HG03025 (cell line): Measurements from ENCODE around the gene GMEB1.
"Not testable (repeated sequence)": the region's sequence is repeated elsewhere in the genome, so short reads cannot be mapped to it uniquely, and the experiment has no call there.

Experiments used
- ATAC-seq: cut with Tn5 transposase; IDR thresholded peaks from one replicate; pipeline ENCODE4 v1.9.1; 2021; ENCODE audit warnings: mild to moderate bottlenecking, moderate library complexity; ENCODE audit not compliant: unreplicated experiment, low FRiP score

Gene GMEB1, protein sequence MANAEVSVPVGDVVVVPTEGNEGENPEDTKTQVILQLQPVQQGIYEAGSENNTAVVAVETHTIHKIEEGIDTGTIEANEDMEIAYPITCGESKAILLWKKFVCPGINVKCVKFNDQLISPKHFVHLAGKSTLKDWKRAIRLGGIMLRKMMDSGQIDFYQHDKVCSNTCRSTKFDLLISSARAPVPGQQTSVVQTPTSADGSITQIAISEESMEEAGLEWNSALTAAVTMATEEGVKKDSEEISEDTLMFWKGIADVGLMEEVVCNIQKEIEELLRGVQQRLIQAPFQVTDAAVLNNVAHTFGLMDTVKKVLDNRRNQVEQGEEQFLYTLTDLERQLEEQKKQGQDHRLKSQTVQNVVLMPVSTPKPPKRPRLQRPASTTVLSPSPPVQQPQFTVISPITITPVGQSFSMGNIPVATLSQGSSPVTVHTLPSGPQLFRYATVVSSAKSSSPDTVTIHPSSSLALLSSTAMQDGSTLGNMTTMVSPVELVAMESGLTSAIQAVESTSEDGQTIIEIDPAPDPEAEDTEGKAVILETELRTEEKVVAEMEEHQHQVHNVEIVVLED

DNA sequence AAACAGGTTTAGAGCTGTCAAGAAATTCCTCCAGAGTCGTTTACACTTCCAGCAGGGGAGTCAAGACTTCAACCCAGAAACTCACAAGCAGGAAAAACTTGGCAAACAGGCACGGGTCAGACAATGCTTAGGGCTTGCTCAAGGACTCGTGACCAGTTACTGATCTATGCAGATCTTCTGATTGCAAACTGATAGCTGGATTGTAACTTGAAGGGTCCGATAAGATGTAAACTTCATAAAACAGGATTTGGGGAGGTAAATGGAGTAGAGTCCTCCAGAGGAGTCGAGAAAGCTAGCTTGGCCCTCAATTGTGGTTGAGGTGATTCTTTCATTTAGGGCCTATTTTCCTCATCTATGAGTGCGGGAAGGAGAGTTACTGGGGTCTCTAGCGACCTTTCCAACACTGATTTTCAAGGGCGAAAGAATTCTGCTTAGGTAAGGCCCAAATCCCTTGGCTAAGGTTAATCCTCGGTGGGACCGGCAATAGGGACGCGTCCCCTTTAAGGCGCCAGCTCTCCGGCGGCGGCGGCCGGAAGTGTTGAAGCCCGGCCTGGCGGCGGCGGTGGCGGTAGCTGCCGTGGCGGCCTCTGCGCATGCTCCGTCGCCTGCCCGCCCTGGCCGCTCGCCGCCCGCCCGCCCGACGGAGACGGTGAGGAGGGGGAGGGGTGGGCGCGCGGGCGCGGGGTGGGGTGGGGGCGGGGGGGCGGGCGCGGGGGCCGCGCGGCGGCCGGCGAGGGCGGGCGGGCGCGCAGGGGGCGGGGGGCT, at the start of gene GMEB1:
Gene GMEB1 (plus strand): TSS at position 594 of the 765 bp plus-strand sequence. CDS start 14,829 bp downstream, outside the sequence.
- ATAC-seq = peak; percentile 69

DNA sequence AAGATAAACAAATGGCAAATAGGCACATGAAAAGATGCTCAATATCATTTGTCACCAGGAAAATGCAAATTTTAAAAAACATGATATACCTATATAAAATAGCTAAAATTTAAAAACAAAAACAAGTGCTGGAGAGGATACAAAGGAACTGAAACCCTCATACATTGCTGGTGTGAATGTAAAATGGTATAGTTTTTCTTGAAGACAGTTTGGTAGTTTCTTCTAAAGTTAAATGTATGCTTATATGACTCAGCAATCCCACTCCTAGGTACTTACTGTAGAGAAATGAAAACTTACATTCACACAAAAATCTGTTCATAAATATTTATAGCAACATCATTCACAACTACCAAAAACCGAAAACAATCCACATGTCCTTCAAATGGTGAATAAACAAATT, 36.9 kb upstream of the GMEB1 start:
- ATAC-seq = no peak

- ATAC-seq = no peak
These were observed 36.0 kb upstream of the GMEB1 start for GRCh38 chr1:28632560-28632959.

DNA sequence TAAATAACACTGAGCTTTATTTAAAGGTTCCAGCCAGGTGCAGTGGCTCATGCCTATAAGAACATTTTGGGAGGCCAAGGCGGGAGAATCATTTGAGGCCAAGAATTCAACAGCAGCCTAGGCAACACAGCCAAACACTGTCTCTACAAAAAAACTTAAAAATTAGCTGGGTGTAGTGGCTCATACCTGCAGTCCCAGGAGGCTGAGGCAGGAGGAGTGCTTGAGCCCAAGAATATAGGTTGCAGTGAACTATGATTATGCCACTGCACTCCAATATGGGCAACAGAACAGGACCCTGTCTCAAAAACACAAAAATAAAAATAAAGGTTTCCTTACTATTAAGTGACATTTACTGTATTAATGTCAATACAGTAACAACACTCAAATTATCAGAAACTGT, 27.8 kb upstream of the GMEB1 start:
- ATAC-seq = no peak

DNA sequence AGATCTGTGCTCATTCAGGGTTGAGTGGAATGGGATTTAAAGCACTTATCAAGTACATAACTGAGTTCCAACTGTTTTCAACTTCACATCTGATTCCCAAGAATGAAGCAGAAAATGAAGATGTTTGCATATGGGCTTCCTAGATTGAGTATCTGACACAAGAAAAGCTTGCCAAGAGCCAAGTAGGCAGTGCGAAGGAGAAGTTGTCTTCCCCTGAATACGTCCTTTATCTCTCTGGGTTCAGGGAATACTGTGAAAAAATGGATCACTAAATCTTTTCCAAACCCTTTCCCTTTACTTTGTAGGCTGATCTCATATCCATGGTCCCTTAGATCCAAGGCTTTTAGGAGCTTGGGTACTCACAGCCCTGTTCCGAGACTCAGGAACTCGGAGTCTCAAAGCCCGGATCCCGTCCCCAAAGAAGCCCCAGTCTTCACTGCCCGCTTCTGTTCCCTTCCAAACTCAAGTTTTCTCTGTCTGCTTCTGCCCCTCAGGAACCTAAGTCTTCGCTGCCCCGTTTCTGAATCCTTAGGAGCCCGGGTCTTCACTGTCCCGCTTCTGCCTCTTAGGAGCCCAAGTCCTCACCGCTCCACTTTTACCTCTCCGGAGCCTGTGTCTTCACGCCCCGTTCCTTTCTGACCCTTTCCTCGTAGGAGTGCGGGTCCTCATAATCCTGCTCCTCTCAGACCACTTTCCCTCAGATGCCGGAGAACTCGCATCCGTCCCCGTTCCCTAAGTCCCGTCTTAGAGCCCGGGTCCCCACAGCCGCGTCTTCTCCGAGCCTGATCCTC, 26.3 kb upstream of the GMEB1 start:
- no peak for ATAC-seq

- ATAC-seq = peak; percentile 69
These were observed 25.5 kb upstream of the GMEB1 start, which contains the start of gene TAF12 for GRCh38 chr1:28642847-28643635. Gene TAF12, minus strand, starts transcription at chr1:28643067. Its CDS starts 20,986 bp downstream, at chr1:28622081.

DNA sequence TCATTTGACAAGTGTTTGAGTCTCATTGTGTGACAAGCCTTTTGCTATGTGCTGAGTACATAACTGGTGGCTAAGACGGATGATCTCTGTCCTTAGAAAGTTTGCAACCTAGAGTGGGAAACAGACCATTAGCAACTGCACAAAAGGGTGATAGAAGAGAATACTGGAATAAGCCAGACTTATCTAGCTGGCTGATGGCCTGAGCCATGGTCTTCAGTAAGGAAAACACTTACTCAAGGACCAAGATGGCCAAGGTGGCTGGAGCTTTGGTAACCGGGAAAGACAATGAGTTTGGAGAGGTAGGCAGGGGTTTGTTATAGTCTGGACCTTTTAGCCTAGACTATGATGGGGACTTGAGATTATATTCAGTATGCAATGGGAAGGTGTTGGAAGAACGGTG, 24.1 kb upstream of the GMEB1 start:
- ATAC-seq = no peak

DNA sequence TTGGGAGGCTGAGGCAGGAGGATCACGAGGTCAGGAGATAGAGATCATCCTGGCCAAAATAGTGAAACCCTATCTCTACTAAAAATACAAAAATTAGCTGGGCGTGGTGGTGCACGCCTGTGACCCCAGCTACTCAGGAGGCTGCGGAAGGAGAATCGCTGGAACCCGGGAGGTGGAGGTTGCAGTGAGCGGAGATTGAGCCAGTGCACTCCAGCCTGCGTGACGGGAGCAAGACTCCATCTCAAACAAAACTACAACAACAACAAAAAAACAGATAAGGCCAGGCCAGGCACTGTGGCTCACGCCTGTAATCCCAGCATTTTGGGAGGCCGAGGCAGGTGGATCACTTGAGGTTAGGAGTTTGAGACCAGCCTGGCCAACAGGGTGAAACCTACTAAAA, 23.2 kb upstream of the GMEB1 start:
- ATAC-seq = not testable (repeated sequence)

DNA sequence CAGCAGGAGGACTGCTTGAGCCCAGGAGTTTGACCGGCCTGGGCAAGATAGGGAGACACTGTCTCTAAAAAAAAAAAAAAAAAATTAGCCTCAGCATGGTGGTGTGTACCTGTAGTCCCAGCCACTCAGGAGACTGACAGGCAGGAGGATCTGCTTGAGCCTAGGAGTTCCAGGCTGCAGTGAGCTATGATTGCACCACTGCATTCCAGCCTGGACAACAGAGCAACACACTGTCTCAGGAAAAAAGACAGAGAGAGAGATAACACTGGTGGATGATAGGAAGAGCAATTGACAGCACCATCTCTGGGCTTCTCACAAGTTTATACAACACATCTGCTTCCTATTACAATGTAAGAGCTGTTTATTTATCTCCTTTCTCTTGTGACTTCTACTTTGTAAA, 22.5 kb upstream of the GMEB1 start:
- ATAC-seq = no peak

- peak; percentile 55 for ATAC-seq
These were observed 20.5 kb upstream of the GMEB1 start for GRCh38 chr1:28648008-28648473.

GRCh38 chr1:28648474-28649198, 19.9 kb upstream of the GMEB1 start, which contains the start of gene RNU11:
Gene RNU11, plus strand, starts transcription at chr1:28648600.
- peak; percentile 57 for ATAC-seq

- not testable (repeated sequence) for ATAC-seq
These were observed 15.5 kb upstream of the GMEB1 start for GRCh38 chr1:28653063-28653462.

GRCh38 chr1:28653870-28654269, 14.7 kb upstream of the GMEB1 start:
- not testable (repeated sequence) for ATAC-seq

GRCh38 chr1:28655448-28656311, 12.9 kb upstream of the GMEB1 start:
- not testable (repeated sequence) for ATAC-seq

GRCh38 chr1:28656335-28656734, 12.2 kb upstream of the GMEB1 start:
- ATAC-seq = no peak

- no peak for ATAC-seq
These were observed 4.6 kb upstream of the GMEB1 start for GRCh38 chr1:28663871-28664470.

DNA sequence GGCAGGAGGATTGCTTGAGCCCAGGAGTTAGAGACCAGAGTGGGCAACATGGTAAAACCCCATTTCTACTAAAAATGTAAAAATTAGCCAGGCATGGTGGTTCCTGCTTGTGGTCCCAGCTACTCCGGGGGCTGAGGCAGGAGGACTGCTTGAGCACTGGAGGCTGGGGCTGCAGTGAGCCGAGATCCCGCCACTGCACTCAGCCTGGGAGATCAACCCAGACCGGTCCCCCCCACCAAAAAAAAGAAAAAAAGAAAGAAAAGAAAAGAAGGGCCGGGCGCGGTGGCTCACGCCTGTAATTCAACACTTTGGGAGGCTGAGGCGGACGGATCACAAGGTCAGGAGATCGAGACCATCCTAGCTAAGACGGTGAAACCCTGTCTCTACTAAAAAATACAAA, 1.8 kb upstream of the GMEB1 start:
- no peak for ATAC-seq
